Effector memory CD8-positive, alpha-beta T cell (primary cell): ENCODE data around the gene NDUFV1.

Experiments used
- ATAC-seq: fragments of 150-1000 bp; cut with Tn5 transposase; replicated peaks from 2 replicates; pipeline ENCODE4 v1.10.0; 2021; ENCODE audit warnings: mild to moderate bottlenecking, moderate library complexity
- DNase-seq, 3 experiments: peaks; one replicate each; pipeline ENCODE4 v3.0.0; 2021
- H3K27ac Mint-ChIP-seq, 2 donors: one replicate each; pipeline ENCODE4 v1.8.0; 2022; ENCODE audit warnings: mild to moderate bottlenecking in 2 of 2, mixed read lengths in 2 of 2, moderate library complexity in 2 of 2
- H3K27me3 Mint-ChIP-seq, 2 donors: one replicate each; pipeline ENCODE4 v1.8.0; 2022; ENCODE audit warnings: mixed read lengths in 2 of 2
- H3K36me3 Mint-ChIP-seq: one replicate; pipeline ENCODE4 v1.8.0; 2022; ENCODE audit warnings: mild to moderate bottlenecking, moderate library complexity, mixed read lengths; ENCODE audit not compliant: insufficient read depth
- H3K4me1 Mint-ChIP-seq, 2 donors: one replicate each; pipeline ENCODE4 v1.8.0; 2022; ENCODE audit warnings: low read depth in 2 of 2, mixed read lengths in 2 of 2
- H3K4me3 Mint-ChIP-seq, 2 donors: one replicate each; pipeline ENCODE4 v1.8.0; 2022; ENCODE audit warnings: mild to moderate bottlenecking in 2 of 2, mixed read lengths in 2 of 2, moderate library complexity in 2 of 2
- H3K9me3 Mint-ChIP-seq, 2 donors: one replicate each; pipeline ENCODE4 v1.8.0; 2022; ENCODE audit warnings: mixed read lengths in 2 of 2

Gene NDUFV1

GRCh38 chr11:67629386-67630227 is 22.9 kb downstream of the NDUFV1 start, which contains the start of gene NUDT8:
Gene NUDT8 (minus strand): TSS chr11:67629937. CDS start chr11:67629911, 26 bp downstream.
- Mint-ChIP-seq H3K9me3 (no peaks in the 10 kb centered on the region), H3K4me1 (peaks cover 10 to 12% of the 10 kb centered on the region in 2 donors), H3K36me3 (peaks cover 4% of the 10 kb centered on the region), H3K27ac (peak within 1 kb of the TSS; percentile 84 to 91), H3K27me3 (no peaks in the 10 kb centered on the region), H3K4me3 (peak within 1 kb of the TSS; percentile 89 to 90)
- ATAC-seq = peak; percentile 64
- DNase-seq = peak; percentile 87 to 93 (median 91)

- H3K9me3 Mint-ChIP-seq = no peaks in the 10 kb centered on the region
- no peaks in the 10 kb centered on the region for H3K27me3 Mint-ChIP-seq
- H3K4me3 Mint-ChIP-seq = peak overlapping the region; percentile 89 to 90
- peaks cover 4% of the 10 kb centered on the region for H3K36me3 Mint-ChIP-seq
- peak; percentile 90 to 95 (median 91) for DNase-seq
- H3K27ac Mint-ChIP-seq = peak overlapping the region; percentile 84 to 91
- H3K4me1 Mint-ChIP-seq = peaks cover 10 to 12% of the 10 kb centered on the region in 2 donors
- peak; percentile 68 for ATAC-seq
Observed at GRCh38 chr11:67630228-67630942, 23.6 kb downstream of the NDUFV1 start.

- H3K36me3 Mint-ChIP-seq = peaks cover 4% of the 10 kb centered on the region
- DNase-seq = no peak
Observed at GRCh38 chr11:67630943-67631331, 24.2 kb downstream of the NDUFV1 start.

GRCh38 chr11:67631411-67631810 is 24.7 kb downstream of the NDUFV1 start:
- Mint-ChIP-seq H3K27ac (peak overlapping the region in 1 of 2 donors; percentile 81), H3K36me3 (peaks cover 4% of the 10 kb centered on the region)

More at GRCh38 chr11:67630943-67631331, 24.2 kb downstream of the NDUFV1 start:
- Mint-ChIP-seq H3K27me3 (no peaks in the 10 kb centered on the region), H3K4me1 (peaks cover 10 to 12% of the 10 kb centered on the region in 2 donors), H3K27ac (peak overlapping the region; percentile 84 to 91), H3K9me3 (no peaks in the 10 kb centered on the region), H3K4me3 (peak overlapping the region; percentile 89 to 90)
- no peak for ATAC-seq

GRCh38 chr11:67631853-67632174 is 25.1 kb downstream of the NDUFV1 start:
- no peak for ATAC-seq
- peak overlapping the region in 1 of 2 donors; percentile 81 for H3K27ac Mint-ChIP-seq

More at GRCh38 chr11:67631411-67631810, 24.7 kb downstream of the NDUFV1 start:
- no peaks in the 10 kb centered on the region for H3K27me3 Mint-ChIP-seq
- ATAC-seq = no peak
- peaks cover 10 to 12% of the 10 kb centered on the region in 2 donors for H3K4me1 Mint-ChIP-seq
- H3K9me3 Mint-ChIP-seq = no peaks in the 10 kb centered on the region
- peak overlapping the region; percentile 89 to 90 for H3K4me3 Mint-ChIP-seq
- DNase-seq = no peak

GRCh38 chr11:67632175-67632981 is 25.6 kb downstream of the NDUFV1 start:
- H3K36me3 Mint-ChIP-seq = peaks cover 3% of the 10 kb centered on the region
- ATAC-seq (no peak), DNase-seq (no peak)
- H3K4me1 Mint-ChIP-seq = peaks cover 6 to 12% of the 10 kb centered on the region in 2 donors
- no peaks in the 10 kb centered on the region for H3K9me3 Mint-ChIP-seq
- H3K27ac Mint-ChIP-seq = peak overlapping the region in 1 of 2 donors; percentile 81
- H3K4me3 Mint-ChIP-seq = peak overlapping the region; percentile 51 to 89
- H3K27me3 Mint-ChIP-seq = no peaks in the 10 kb centered on the region

More at GRCh38 chr11:67631853-67632174, 25.1 kb downstream of the NDUFV1 start:
- H3K9me3 Mint-ChIP-seq = no peaks in the 10 kb centered on the region
- peaks cover 7% of the 10 kb centered on the region for H3K36me3 Mint-ChIP-seq
- H3K4me1 Mint-ChIP-seq = peaks cover 10% of the 10 kb centered on the region in 2 donors
- no peak for DNase-seq
- peak overlapping the region; percentile 51 to 89 for H3K4me3 Mint-ChIP-seq
- H3K27me3 Mint-ChIP-seq = no peaks in the 10 kb centered on the region

- no peak for ATAC-seq
- DNase-seq = no peak
- no peaks in the 10 kb centered on the region for H3K27me3 Mint-ChIP-seq
- H3K4me1 Mint-ChIP-seq = peaks cover 5 to 12% of the 10 kb centered on the region in 2 donors
- no peaks in the 10 kb centered on the region for H3K9me3 Mint-ChIP-seq
- H3K36me3 Mint-ChIP-seq = peaks cover 3% of the 10 kb centered on the region
- peak overlapping the region in 1 of 2 donors; percentile 41 for H3K27ac Mint-ChIP-seq
- no peak overlapping the region for H3K4me3 Mint-ChIP-seq
Observed at GRCh38 chr11:67632982-67633755, 26.4 kb downstream of the NDUFV1 start.

- DNase-seq = no peak
- H3K4me3 Mint-ChIP-seq = no peak overlapping the region
- H3K27ac Mint-ChIP-seq = no peak overlapping the region
Observed at GRCh38 chr11:67633758-67634365, 27.1 kb downstream of the NDUFV1 start.

GRCh38 chr11:67634366-67635230 is 27.9 kb downstream of the NDUFV1 start:
- H3K36me3 Mint-ChIP-seq = peaks cover 3% of the 10 kb centered on the region
- DNase-seq (no peak), ATAC-seq (no peak)
- no peaks in the 10 kb centered on the region for H3K9me3 Mint-ChIP-seq
- peaks cover 5 to 8% of the 10 kb centered on the region in 2 donors for H3K4me1 Mint-ChIP-seq
- H3K27ac Mint-ChIP-seq = no peak overlapping the region
- no peak overlapping the region for H3K4me3 Mint-ChIP-seq
- no peaks in the 10 kb centered on the region for H3K27me3 Mint-ChIP-seq

More at GRCh38 chr11:67633758-67634365, 27.1 kb downstream of the NDUFV1 start:
- no peaks in the 10 kb centered on the region for H3K27me3 Mint-ChIP-seq
- H3K4me1 Mint-ChIP-seq = peaks cover 5 to 9% of the 10 kb centered on the region in 2 donors
- peaks cover 3% of the 10 kb centered on the region for H3K36me3 Mint-ChIP-seq
- no peaks in the 10 kb centered on the region for H3K9me3 Mint-ChIP-seq
- no peak for ATAC-seq

- Mint-ChIP-seq H3K36me3 (peaks cover 3% of the 10 kb centered on the region), H3K9me3 (no peaks in the 10 kb centered on the region), H3K4me1 (peaks cover 7 to 8% of the 10 kb centered on the region in 2 donors), H3K27me3 (no peaks in the 10 kb centered on the region), H3K27ac (no peak overlapping the region), H3K4me3 (no peak overlapping the region)
- DNase-seq = no peak
- no peak for ATAC-seq
Observed at GRCh38 chr11:67635231-67635521, 28.4 kb downstream of the NDUFV1 start.

GRCh38 chr11:67636962-67637361 is 30.2 kb downstream of the NDUFV1 start:
- DNase-seq (no peak), ATAC-seq (no peak)
- Mint-ChIP-seq H3K27me3 (no peaks in the 10 kb centered on the region), H3K27ac (no peak overlapping the region), H3K9me3 (no peaks in the 10 kb centered on the region), H3K4me1 (peaks cover 1 to 4% of the 10 kb centered on the region in 2 donors), H3K4me3 (no peak overlapping the region), H3K36me3 (peaks cover 3% of the 10 kb centered on the region)
